Daoy (cell line): ENCODE results near the gene RGS8. TPM values are rescaled to one million over a fixed set of nuclear protein-coding genes. Genes with fewer than 3 reads are reported as not detected.

Source experiments
- DNase-seq: peaks from one replicate; pipeline ENCODE4 v3.0.0-alpha.2; 2015; ENCODE audit warnings: low read depth
- total RNA-seq: library from RNA; depleted of rRNA; stranded (reverse); fragments of >200 nt; shearing (Covaris generic); gene quantifications from 2 replicates; pipeline ENCODE4 v1.2.3, GENCODE V29; 2014

RGS8 gene
- total RNA-seq, 1 experiment from 2014 or later: not detected

DNA sequence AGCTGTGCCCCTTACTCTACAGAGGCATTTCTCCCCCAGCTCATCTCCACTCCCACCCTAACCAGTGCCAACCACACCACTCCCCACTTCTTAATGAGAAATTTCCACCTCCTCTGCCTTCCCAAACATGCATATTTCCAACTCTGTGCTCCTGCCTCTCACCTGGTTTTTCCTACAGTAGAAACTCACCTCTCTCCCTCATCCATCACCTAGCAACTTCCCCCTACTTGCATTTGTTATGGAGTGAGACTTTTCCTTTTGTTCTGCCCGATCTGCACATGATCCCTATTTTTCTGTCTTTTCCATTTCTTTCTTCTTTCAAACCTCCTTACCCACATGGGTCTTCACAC lies 11.9 kb downstream of the RGS8 start:
- no peak for DNase-seq

DNA sequence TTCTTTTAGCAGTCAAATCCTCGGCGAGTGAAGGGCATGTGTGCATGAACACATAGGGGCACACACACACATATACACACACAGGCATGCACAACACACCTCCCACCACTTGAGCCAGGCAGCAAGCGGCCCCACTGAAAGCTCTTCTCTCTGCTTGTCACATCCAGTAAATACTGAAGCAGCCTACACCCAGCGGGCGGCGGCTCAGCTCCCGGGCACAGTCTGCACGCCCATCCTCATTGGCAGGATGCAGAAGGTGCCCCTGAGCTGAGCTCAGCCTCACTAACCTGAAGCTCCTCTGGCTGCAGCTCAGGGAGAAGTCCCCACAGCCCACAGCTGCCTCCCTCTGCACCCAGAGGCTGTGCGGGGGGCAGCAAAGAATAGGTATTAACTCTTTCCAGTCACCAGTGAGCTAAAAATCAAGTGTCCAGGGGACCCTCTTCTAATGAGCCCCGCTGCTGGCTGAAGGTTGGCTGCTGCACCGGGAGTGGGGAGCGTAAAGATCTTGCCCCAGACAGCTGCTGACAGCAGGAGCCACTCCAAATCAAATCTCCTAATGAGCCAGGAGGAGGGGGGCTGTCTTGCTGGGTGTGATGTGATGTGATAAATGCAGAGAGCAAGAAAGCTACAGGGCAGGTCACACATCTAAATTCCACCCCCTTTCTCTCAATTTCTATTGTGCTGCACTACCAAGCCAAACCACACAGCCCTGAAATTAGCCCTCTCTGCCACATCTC lies 12.5 kb downstream of the RGS8 start:
- DNase-seq: no peak

DNA sequence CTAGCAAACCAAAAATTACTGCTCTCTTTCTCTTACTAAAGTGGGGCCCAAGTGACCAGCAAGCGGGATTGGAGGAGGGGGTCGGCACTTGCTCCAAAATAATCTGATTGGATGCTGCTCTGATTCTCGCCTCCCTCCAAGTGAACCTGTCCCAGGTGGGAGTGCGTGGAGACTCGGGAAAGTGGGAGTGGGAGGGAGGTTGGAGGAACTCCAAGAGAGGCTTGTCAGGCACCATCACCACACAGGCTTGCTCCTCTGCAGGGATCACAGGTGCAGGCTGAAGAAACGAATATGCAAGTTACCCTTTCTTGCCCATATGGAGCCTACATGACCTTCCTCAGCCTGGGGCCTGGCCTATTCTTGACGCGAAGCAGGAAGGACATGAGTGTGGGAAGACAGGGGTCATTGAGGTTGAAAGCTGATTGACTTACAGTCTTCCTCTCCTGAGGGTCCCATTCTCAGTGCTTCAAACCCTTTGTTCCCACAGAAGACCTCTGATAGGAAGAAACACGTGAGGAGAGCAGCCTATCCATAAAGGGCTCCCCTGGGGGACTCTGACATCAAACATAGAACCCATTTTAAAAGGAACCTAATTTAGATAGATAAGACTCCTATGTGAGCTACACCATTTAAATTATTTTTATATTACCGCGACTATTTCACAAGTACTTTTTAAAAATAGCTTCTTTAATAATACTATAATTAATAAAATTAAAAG lies 14.2 kb downstream of the RGS8 start:
- no peak for DNase-seq

DNA sequence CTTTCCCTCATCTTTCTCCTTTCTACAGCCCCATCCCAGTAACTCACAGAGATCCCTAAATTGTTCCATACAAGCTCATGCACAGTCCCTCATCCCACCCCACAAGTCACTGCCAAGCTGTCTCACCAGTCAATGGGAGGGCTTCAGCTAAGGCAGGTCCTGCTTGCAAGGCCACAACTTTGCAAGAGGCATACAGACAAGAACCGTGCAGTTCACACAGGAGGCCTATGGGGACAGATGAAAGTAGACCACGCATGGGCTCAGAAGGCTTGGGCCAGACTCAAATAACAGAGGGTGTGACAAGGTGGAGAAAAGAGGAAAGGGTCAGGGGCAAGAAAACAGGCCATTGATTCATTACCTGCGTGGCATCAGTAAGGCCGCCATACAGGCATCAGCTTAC lies 15.1 kb downstream of the RGS8 start:
- DNase-seq: no peak

GRCh38 chr1:182668521-182669054 lies 15.8 kb downstream of the RGS8 start:
- no peak for DNase-seq

DNA sequence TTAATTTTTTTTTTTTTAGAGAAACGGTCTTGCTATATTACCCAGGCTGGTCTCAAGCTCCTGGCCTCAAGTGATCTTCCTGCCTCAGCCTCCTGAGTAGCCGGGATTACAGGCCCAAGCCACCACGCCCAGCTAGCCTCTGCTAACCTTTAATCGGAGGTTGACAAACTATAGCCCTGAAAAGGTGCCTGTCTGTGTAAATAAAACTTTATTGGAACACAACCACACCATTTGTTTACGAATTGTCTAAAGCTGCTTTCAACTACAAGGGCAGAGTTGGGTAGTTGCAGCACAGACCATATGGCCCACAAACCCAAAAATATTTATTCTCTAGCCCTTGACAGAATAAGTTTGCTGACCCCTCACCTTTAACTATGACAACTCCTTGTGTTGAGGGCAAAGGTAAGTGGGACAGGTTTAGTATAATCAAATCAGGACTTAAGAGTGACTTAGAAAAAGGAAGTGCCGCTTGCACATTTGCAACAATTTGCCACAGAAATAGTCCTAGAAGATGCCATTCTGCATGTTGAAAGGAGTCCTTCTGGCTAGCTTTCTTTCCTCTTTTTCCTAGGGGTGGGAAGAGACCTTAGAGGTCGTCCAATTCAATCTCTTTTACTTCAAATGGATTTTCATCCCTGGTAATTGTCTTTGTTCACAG lies 16.4 kb downstream of the RGS8 start:
- no peak for DNase-seq

DNA sequence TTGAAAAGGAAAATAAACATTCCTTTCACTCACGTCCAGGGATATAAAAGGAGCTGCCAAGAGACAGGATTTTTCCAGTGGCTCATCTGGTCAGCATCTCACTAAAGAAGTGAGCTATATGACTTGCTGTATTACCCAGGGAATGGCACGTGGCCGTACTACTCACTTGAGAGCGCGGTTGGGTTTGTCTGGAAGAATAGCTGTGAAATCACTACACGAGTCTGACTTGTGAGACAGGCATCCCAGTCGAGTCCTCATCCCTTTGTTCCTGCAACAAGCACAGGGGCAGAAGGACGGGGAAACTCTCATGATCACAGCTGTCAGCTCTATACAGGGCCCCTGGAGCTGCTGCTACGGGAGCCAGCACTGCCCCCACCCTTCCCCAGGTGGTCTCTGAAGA lies 17.7 kb downstream of the RGS8 start:
- no peak for DNase-seq

- no peak for DNase-seq
Measured at GRCh38 chr1:182664296-182664695, 20.1 kb downstream of the RGS8 start.

- no peak for DNase-seq
Measured at GRCh38 chr1:182662956-182663355, 21.4 kb downstream of the RGS8 start.

DNA sequence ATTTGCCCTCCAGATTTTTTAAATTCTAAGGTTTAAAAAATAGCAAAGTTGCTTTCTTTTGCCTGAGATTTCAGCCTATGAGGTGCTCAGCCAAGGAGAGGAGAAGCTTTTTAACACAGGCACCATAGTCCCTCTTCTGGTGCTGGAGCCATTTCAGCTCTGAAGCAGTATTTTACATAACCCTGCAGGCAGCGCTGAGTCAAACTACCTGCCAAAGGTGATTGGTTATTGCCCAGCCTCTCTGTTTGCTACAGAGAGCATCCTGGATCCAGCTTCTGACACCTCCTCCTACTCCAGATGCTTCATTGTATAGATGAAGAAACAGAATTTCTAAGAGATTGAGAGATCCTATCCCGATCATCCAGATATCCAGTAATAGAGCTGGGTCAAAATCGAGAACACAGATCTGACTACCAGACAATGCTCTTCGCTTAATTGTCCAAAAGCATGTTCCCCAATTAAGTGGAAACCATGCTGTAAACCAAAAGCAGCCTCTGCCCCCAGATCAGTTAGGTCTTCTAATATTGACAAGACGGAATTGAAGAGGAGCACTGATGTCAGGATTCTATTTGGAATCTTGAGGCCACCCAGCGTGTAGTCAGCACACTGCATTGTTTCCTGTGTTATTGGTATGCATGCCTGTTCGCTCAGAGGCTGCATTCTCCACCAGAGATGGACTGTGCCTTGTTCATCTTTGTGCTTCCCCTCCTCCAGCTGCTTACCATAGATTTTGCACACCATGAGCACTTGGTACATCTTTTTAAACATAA lies 22.1 kb downstream of the RGS8 start:
- no peak for DNase-seq

GRCh38 chr1:182658055-182658454 lies 26.3 kb downstream of the RGS8 start:
- DNase-seq: no peak

DNA sequence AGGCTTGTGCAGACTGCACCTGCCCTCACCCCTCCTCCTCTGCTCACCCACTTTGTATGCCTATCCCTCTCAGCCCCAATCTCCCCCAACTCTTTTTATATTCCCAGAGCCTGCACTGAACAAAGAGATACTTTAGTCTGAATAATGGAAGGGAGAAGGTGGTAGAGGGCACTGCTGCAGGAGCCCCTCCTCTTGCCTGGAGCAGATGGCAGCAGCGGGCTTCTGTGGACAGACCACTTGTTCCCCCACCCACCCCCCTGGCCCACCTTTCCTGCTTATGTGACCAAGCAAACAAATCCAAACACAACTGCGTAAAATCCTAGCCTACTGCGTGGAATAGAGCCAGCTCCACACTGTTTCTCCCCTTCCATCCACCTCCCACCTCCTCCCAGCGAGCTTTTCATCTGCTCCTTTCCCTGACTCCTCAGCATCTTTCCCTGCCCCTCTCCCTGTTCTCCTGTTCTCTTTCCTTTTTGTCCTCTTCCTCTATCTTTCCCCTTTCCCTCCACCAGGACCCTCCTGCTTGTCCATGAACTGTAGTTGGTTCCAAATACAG lies 27.5 kb downstream of the RGS8 start:
- no peak for DNase-seq

DNA sequence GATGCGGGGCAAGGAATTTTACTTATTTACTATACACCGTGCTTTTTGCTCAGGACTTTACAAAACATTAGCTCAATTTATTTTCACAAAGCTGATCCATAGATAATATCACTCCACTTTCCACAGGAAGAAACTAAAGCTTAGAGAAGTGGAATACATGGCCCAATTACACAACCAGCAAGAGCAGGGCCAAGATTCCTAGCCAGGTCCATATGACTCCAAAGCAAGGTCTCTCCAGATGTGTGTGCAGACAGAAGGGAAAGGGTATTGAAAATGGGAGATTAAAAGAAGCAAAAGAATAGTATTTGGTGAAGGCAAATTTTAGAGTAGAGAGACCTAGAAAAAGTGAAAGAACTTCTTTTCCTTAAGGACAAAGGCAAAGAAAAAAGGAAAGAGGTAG lies 30.4 kb downstream of the RGS8 start:
- no peak for DNase-seq

DNA sequence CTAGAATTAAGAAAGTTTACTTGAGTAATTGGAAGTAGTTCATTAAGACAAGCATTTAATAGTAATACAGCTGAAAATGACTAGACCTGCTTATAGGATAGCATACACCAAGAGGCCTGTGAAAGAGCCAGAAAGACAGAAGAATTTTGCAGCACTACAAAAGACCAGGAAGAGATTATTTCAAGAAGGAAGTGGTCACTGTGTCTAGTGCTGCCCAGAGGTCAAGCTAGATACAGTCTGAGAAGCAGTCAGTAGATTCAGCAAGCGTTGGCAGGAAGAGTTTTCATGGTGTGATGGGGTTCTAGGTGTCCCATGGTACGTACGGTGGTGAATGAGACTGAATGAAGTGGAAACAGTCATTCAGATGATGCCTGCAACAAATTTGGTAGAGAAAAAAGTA lies 31.5 kb downstream of the RGS8 start:
- DNase-seq: no peak

DNA sequence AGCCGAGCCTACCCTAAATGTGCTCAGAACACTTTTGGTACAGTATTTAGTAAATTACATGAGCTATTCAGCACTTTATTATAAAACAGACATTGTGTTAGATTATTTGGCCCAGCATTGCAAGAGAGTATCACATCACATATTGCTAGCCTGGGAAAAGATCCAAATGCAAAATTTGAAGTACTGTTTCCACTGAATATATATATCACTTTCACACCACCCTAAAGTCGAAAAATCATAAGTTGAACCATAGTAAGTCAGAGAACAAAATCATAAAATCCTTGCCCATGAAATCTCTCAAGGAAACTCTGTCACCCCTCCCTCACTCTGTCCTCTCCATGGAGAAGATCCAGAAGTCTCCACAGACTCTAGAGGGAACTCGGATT lies 33.1 kb downstream of the RGS8 start:
- no peak for DNase-seq

- DNase-seq: no peak
Measured at GRCh38 chr1:182650678-182651338, 33.6 kb downstream of the RGS8 start.

DNA sequence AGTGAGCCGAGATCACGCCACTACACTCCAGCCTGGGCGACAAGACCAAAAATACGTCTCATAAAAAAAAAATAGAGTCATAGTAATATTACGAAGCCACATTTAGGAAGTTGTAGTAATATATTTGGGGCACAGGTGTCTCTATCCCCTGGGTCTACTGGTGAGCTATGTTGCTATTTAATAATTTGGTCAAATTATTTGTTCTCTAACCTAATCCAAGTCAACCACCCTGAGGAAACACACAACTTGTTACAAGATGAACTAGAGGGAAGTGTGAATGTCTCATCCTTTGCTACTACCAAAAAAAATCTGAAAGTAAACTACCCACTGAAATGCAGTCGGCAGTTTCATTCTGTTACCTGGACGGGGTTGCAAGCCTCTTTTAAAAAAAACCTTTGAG lies 35.3 kb downstream of the RGS8 start:
- DNase-seq: no peak

DNA sequence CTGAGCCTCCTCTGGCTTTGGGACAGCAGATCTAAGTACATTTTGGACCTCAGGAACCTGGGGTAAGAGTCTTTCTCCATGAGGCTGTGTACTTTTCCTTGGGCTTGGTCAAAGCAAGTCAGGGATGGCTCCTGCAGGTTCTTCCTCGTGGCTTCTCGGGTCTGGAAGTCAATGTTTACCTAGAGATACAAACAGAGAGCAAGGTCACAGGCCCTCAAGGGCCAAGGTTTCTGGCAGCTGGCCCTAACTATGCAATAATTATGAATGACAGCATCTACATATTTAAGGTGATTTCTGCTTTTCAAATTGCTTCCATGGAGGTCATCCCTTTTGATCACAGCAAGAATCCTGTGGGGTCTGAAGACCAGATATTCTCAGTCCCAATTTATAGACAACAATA lies 37.6 kb downstream of the RGS8 start:
- no peak for DNase-seq

- no peak for DNase-seq
Measured at GRCh38 chr1:182644886-182645285, 39.5 kb downstream of the RGS8 start.

GRCh38 chr1:182643699-182644098 lies 40.7 kb downstream of the RGS8 start:
- DNase-seq: no peak

DNA sequence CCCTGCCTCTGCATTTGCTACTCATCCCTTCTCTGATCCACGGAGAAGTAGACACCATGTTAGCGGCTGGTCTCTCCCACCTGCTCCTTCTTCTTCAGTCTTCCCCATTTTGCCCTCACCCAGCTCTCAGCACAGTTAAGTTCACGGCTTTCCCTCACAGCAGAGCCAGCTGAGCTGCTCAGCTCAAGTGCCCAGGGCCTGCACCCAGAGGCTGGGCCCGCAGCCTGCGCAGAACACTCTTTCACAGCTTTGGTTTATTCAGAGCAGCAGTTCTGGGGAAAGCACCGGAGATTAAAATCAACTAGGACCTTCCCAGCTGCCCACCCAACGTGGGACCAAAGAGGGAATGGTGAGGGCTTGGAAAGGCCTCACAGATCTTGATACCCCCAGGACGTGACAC lies 41.9 kb downstream of the RGS8 start:
- DNase-seq: no peak
